ENCODE results near the gene CLTC.
A peak's percentile ranks its signal among the peaks of the same experiment; 100 is the strongest.

GRCh38 chr17:59643159-59644140, 23.8 kb downstream of the CLTC start:
- TF ChIP-seq POLR2A (IDR thresholded peaks at IDR 0.05; ENCODE audit: low read depth, low read length) (no peak), CTCF (IDR thresholded peaks at IDR 0.05 in 2 of 3, conservative IDR thresholded peaks at IDR 0.05 in 1 of 3; ENCODE audit: control insufficient read depth in 2 of 3, extremely low read depth in 1 of 3, insufficient read depth in 1 of 3, low read depth in 3 of 3, low read length in 3 of 3) (no peak), CREM (IDR thresholded peaks at IDR 0.05; ENCODE audit: low read depth) (0 out of 2 replicates have a peak, but pooled peaks have one; percentile 18), JUNB (IDR thresholded peaks at IDR 0.05) (no peak)
